ENCODE data around the gene PPP1R13B. TPM values are rescaled to one million over a fixed set of nuclear protein-coding genes. Genes with fewer than 3 reads are reported as not detected.
A peak's percentile ranks its signal among the peaks of the same experiment; 100 is the strongest.

Gene PPP1R13B
- polyA plus RNA-seq, 1 donor (not counting 4 experiments of a cell fraction or from before 2014, with no cell fraction given): 7.7 TPM

- Histone ChIP-seq H3K4me2 (ENCODE audit: control insufficient read depth, extremely low read depth, insufficient read depth, low read depth, low read length) (no peak overlapping the region), H3K4me3 (ENCODE audit: control insufficient read depth in 2 of 3, extremely low read depth in 1 of 3, insufficient read depth in 2 of 3, low read depth in 1 of 3, low read length in 3 of 3) (no peak overlapping the region), H3K36me3 (ENCODE audit: control insufficient read depth in 2 of 2, extremely low read depth in 1 of 2, insufficient read depth in 2 of 2, low read length in 2 of 2) (no peaks in the 10 kb centered on the region), H3K79me2 (ENCODE audit: control insufficient read depth, insufficient read depth, low read length) (peaks cover 28% of the 10 kb centered on the region), H3K9ac (ENCODE audit: control insufficient read depth, extremely low read depth, insufficient read depth, low read length) (no peak overlapping the region), H4K20me1 (ENCODE audit: control insufficient read depth, extremely low read depth, insufficient read depth, low read length) (peaks cover 5% of the 10 kb centered on the region), H2AFZ (ENCODE audit: control insufficient read depth, low read length) (no peak overlapping the region), H3K9me3 (ENCODE audit: control insufficient read depth, low read depth, low read length) (no peaks in the 10 kb centered on the region), H3K27me3 (ENCODE audit: control insufficient read depth, extremely low read depth, insufficient read depth, low read length) (no peaks in the 10 kb centered on the region), H3K27ac (ENCODE audit: control insufficient read depth, insufficient read depth, low read length) (no peak overlapping the region), H3K9me1 (ENCODE audit: control insufficient read depth, extremely low read depth, insufficient read depth, low read length) (no peaks in the 10 kb centered on the region), H3K4me1 (ENCODE audit: control insufficient read depth, extremely low read depth, insufficient read depth, low read length) (peaks cover 33% of the 10 kb centered on the region)
- FAIRE-seq (no peak), DNase-seq (ENCODE audit: low read depth, low spot score) (no peak)
- TF ChIP-seq CTCF (optimal IDR thresholded peaks at IDR 0.05 in 1 of 3, IDR thresholded peaks at IDR 0.05 in 1 of 3, conservative IDR thresholded peaks at IDR 0.05 in 1 of 3; ENCODE audit: extremely low read depth in 1 of 3, insufficient read depth in 2 of 3, low read length in 3 of 3) (no peak), EZH2 (IDR thresholded peaks at IDR 0.05; ENCODE audit: low read length) (no peak)
- dilution Hi-C loops (cut with MboI; ENCODE audit: extremely low pct_ligation_motif_present, low sequenced_read_pairs): no loop called here
Measured at GRCh38 chr14:103805708-103806107, 41.7 kb downstream of the PPP1R13B start.

- Histone ChIP-seq H3K9me1 (ENCODE audit: control insufficient read depth, extremely low read depth, insufficient read depth, low read length) (no peaks in the 10 kb centered on the region), H4K20me1 (ENCODE audit: control insufficient read depth, extremely low read depth, insufficient read depth, low read length) (peaks cover under 1% of the 10 kb centered on the region), H3K27ac (ENCODE audit: control insufficient read depth, insufficient read depth, low read length) (peak overlapping the region; percentile 53), H3K27me3 (ENCODE audit: control insufficient read depth, extremely low read depth, insufficient read depth, low read length) (no peaks in the 10 kb centered on the region), H3K9ac (ENCODE audit: control insufficient read depth, extremely low read depth, insufficient read depth, low read length) (no peak overlapping the region), H3K4me2 (ENCODE audit: control insufficient read depth, extremely low read depth, insufficient read depth, low read depth, low read length) (peak overlapping the region; percentile 55), H3K4me1 (ENCODE audit: control insufficient read depth, extremely low read depth, insufficient read depth, low read length) (peaks cover 33% of the 10 kb centered on the region), H3K36me3 (ENCODE audit: control insufficient read depth in 2 of 2, extremely low read depth in 1 of 2, insufficient read depth in 2 of 2, low read length in 2 of 2) (no peaks in the 10 kb centered on the region), H3K79me2 (ENCODE audit: control insufficient read depth, insufficient read depth, low read length) (peaks cover 36% of the 10 kb centered on the region), H2AFZ (ENCODE audit: control insufficient read depth, low read length) (no peak overlapping the region), H3K4me3 (ENCODE audit: control insufficient read depth in 2 of 3, extremely low read depth in 1 of 3, insufficient read depth in 2 of 3, low read depth in 1 of 3, low read length in 3 of 3) (no peak overlapping the region), H3K9me3 (ENCODE audit: control insufficient read depth, low read depth, low read length) (no peaks in the 10 kb centered on the region)
- dilution Hi-C loops (cut with MboI; ENCODE audit: extremely low pct_ligation_motif_present, low sequenced_read_pairs): no loop called here
- FAIRE-seq (peak; percentile 34), DNase-seq (ENCODE audit: low read depth, low spot score) (peak; percentile 17)
- TF ChIP-seq EZH2 (IDR thresholded peaks at IDR 0.05; ENCODE audit: low read length): no peak
- no peak for TF ChIP-seq CTCF (optimal IDR thresholded peaks at IDR 0.05 in 1 of 3, IDR thresholded peaks at IDR 0.05 in 1 of 3, conservative IDR thresholded peaks at IDR 0.05 in 1 of 3; ENCODE audit: extremely low read depth in 1 of 3, insufficient read depth in 2 of 3, low read length in 3 of 3)
Measured at GRCh38 chr14:103803661-103804060, 43.7 kb downstream of the PPP1R13B start.
